Memory B cell (primary cell): Measurements from ENCODE around the gene TECTB.

Source experiments
- ATAC-seq: fragments of 150-1000 bp; cut with Tn5 transposase; 2 replicates; pipeline ENCODE4 v1.10.0; 2021; ENCODE audit warnings: low read depth, mild to moderate bottlenecking, moderate library complexity
- DNase-seq, 2 donors: peaks; one replicate each; pipeline ENCODE4 v3.0.0; 2022; ENCODE audit warnings: low spot score in 2 of 2
- H3K27ac Mint-ChIP-seq: one replicate; pipeline ENCODE4 v1.8.0; 2022; ENCODE audit warnings: mild to moderate bottlenecking, moderate library complexity, mixed read lengths
- H3K27me3 Mint-ChIP-seq: one replicate; pipeline ENCODE4 v1.8.0; 2022; ENCODE audit warnings: mixed read lengths
- H3K36me3 Mint-ChIP-seq: one replicate; pipeline ENCODE4 v1.8.0; 2022; ENCODE audit warnings: mild to moderate bottlenecking, mixed read lengths
- H3K4me1 Mint-ChIP-seq: one replicate; pipeline ENCODE4 v1.8.0; 2022; ENCODE audit warnings: mixed read lengths
- H3K4me3 Mint-ChIP-seq: one replicate; pipeline ENCODE4 v1.8.0; 2022; ENCODE audit warnings: mild to moderate bottlenecking, moderate library complexity, mixed read lengths
- H3K9me3 Mint-ChIP-seq: one replicate; pipeline ENCODE4 v1.8.0; 2022; ENCODE audit warnings: mixed read lengths

TECTB gene

DNA sequence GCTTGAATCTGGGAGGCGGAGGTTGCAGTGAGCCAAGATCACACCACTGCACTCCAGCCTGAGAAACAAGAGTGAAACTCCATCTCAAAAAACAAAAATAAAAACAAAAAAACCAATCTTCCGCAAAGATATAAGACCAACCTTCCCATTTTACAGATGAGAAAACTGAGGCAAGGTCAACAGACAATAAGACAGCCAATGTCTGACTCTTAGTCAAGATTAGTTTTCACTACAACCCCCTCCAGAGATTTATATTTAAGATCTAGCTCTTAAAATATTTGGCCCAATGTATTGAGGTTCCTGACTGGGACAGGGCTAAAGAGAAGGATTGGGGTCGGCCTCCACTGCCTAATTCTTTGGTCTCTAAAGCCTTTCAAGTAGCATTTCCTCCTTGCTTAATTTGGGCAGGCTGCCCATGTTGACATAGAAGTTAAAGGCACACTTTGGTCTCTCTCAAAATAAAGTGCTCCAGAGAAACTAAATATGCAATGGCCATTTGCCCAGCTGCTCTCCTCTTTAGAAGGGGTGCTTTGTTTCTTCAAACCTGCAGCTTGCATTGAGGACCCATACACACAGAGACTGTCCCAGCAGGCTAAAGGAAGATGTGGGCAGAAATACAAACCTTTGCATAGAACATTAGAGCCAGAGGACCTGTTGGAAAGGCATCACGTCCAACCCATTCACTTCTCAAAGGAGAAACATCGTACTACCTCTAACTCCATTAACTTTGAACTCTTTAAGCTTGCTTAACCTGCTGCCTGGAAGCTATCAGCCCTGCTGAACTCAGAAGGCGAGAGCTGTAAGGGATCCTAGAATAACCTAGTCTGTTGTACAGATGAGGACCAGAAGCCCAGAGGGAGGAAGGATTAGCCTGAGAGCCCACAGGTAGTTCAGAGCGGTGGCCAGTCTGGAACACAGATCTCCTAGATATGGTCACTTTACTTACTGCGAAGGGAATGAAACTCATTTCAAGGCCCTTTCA lies 3.9 kb downstream of the TECTB start:
- peaks cover under 1% of the 10 kb centered on the region for H3K9me3 Mint-ChIP-seq
- H3K4me1 Mint-ChIP-seq: no peaks in the 10 kb centered on the region
- ATAC-seq: no peak
- no peak overlapping the region for H3K4me3 Mint-ChIP-seq
- peaks cover 2% of the 10 kb centered on the region for H3K27me3 Mint-ChIP-seq
- DNase-seq: no peak
- no peak overlapping the region for H3K27ac Mint-ChIP-seq
- no peaks in the 10 kb centered on the region for H3K36me3 Mint-ChIP-seq

GRCh38 chr10:112287844-112288243 lies 4.6 kb downstream of the TECTB start:
- H3K27me3 Mint-ChIP-seq: peaks cover 4% of the 10 kb centered on the region
- H3K4me1 Mint-ChIP-seq: no peaks in the 10 kb centered on the region
- no peak for DNase-seq
- H3K27ac Mint-ChIP-seq: no peak overlapping the region
- H3K9me3 Mint-ChIP-seq: no peaks in the 10 kb centered on the region
- H3K36me3 Mint-ChIP-seq: no peaks in the 10 kb centered on the region
- no peak for ATAC-seq
- no peak overlapping the region for H3K4me3 Mint-ChIP-seq

- DNase-seq (no peak), ATAC-seq (no peak)
- H3K4me1 Mint-ChIP-seq: no peaks in the 10 kb centered on the region
- H3K27ac Mint-ChIP-seq: no peak overlapping the region
- H3K9me3 Mint-ChIP-seq: no peaks in the 10 kb centered on the region
- H3K27me3 Mint-ChIP-seq: peaks cover 6% of the 10 kb centered on the region
- H3K36me3 Mint-ChIP-seq: no peaks in the 10 kb centered on the region
- H3K4me3 Mint-ChIP-seq: no peak overlapping the region
Observed at GRCh38 chr10:112288486-112288885, 5.3 kb downstream of the TECTB start.

- Mint-ChIP-seq H3K27me3 (peaks cover 6% of the 10 kb centered on the region), H3K4me1 (no peaks in the 10 kb centered on the region), H3K36me3 (no peaks in the 10 kb centered on the region), H3K4me3 (no peak overlapping the region), H3K9me3 (no peaks in the 10 kb centered on the region), H3K27ac (no peak overlapping the region)
- no peak for ATAC-seq
- no peak for DNase-seq
Observed at GRCh38 chr10:112289373-112290053, 6.3 kb downstream of the TECTB start.

DNA sequence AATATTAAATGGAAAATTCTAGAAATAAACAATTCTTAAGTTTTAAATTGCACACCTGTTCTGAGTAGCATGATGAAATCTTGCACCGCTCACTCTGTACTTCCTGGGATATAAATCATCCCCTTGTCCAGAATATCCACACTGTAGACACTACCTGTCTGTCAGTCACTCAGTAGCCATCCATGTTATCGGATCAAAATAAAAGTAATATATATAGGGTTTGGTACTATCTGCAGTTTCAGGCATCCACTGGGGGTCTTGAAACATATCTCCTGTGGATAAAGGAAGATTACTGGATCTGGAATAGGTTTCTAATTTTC lies 6.8 kb downstream of the TECTB start:
- no peaks in the 10 kb centered on the region for H3K9me3 Mint-ChIP-seq
- H3K27me3 Mint-ChIP-seq: peaks cover 8% of the 10 kb centered on the region
- H3K27ac Mint-ChIP-seq: no peak overlapping the region
- DNase-seq: no peak
- ATAC-seq: no peak
- no peaks in the 10 kb centered on the region for H3K36me3 Mint-ChIP-seq
- no peak overlapping the region for H3K4me3 Mint-ChIP-seq
- no peaks in the 10 kb centered on the region for H3K4me1 Mint-ChIP-seq

GRCh38 chr10:112294169-112294568 lies 11.0 kb downstream of the TECTB start:
- no peaks in the 10 kb centered on the region for H3K36me3 Mint-ChIP-seq

DNA sequence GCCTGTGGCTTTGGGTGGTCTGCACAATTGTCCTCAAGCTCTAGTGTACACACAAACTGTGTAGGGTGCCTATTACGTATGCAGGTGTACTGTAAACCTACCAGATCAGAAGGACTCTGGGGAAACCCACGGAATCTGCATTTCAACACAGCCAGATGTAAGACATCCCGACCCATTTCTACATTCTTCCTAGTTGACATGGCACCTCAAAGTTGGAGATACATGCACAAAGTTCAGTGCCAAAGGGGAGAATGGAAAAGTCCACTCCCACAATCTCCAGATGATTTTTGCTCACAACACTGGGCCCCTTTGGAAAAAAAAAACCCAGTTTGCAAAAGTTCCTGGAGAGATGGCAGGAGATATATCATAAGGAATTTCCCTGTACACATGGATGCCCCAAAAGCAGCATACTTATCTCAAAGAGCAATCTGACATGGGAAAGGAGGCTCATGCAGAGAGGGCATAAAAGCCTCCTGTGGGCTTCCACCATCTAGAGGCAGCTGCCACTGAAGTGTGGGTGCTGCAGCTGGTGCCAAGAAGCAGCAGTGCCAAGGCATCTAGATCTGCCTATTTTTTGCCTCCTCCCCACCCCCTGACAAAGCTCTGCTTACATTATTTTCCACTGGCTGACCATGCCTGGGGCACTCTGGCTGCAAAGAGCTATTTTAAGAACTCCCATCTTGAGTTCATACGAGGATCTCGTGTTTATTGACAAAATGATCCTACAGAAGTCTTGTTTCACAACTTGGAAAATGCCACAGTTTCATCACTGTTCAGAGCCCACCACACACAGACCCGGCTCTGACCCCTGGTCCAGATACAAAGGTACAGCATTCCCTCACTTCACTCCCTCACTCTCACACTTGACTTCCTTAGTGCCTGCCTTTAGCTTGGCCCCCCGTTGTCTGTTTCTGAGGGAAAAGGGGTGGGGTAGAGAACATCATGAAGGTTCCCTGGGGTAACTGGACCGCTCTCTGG lies 12.9 kb downstream of the TECTB start:
- ATAC-seq: no peak
- no peak for DNase-seq
- Mint-ChIP-seq H3K27ac (no peak overlapping the region), H3K9me3 (no peaks in the 10 kb centered on the region), H3K36me3 (no peaks in the 10 kb centered on the region), H3K4me3 (no peak overlapping the region), H3K4me1 (no peaks in the 10 kb centered on the region), H3K27me3 (peaks cover 8% of the 10 kb centered on the region)

More at GRCh38 chr10:112294169-112294568, 11.0 kb downstream of the TECTB start:
- Mint-ChIP-seq H3K4me3 (no peak overlapping the region), H3K4me1 (no peaks in the 10 kb centered on the region), H3K27me3 (peaks cover 8% of the 10 kb centered on the region), H3K27ac (no peak overlapping the region), H3K9me3 (no peaks in the 10 kb centered on the region)
- ATAC-seq (no peak), DNase-seq (no peak)

DNA sequence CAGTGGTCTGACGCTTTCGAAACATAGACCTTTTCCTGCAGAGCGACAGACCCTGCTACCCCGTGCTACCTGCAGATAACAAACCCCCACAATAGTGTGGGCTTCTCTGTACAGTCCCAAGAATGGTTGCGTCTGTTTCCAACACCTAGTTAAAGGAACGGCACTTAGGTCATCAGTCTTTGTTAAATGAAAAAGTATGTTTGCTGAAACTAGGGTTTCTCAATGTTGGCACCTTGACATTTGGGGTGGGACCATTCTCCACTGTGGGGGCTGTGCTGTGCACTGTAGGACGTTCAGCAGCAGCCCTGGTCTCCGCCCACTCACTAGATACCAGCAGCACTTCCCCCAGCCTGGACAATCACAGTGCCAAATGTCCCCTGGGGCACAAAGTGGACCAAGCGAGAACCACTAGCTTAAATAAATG lies 13.7 kb downstream of the TECTB start:
- Mint-ChIP-seq H3K27ac (no peak overlapping the region), H3K9me3 (no peaks in the 10 kb centered on the region), H3K4me1 (no peaks in the 10 kb centered on the region), H3K4me3 (no peak overlapping the region), H3K36me3 (no peaks in the 10 kb centered on the region), H3K27me3 (peaks cover 8% of the 10 kb centered on the region)
- ATAC-seq (no peak), DNase-seq (no peak)

- Mint-ChIP-seq H3K9me3 (no peaks in the 10 kb centered on the region), H3K4me3 (no peak overlapping the region), H3K27ac (no peak overlapping the region), H3K4me1 (no peaks in the 10 kb centered on the region), H3K27me3 (peaks cover 4% of the 10 kb centered on the region), H3K36me3 (no peaks in the 10 kb centered on the region)
- DNase-seq (no peak), ATAC-seq (no peak)
Observed at GRCh38 chr10:112298581-112298980, 15.4 kb downstream of the TECTB start.

DNA sequence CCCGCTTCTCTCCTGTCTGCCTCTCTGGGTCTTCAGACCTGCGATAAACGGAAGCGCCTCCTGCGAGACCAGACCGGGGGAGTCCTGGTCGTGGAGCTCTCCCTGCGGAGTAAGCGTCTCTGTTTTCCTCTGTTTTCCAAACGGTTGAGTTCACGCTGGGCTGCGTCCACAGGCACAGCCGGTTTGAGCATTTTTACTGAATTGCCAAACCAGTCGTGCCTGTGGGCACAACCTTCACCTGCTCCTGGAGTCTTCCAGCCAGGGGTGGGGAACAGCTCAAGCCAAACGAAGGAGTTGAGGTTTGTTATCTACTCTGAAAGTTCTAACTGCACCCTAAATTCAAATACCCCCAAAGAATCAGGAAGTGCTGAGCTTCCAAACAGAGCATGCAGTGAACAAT lies 16.3 kb downstream of the TECTB start:
- ATAC-seq: no peak
- Mint-ChIP-seq H3K9me3 (no peaks in the 10 kb centered on the region), H3K4me3 (no peak overlapping the region), H3K27me3 (peaks cover 4% of the 10 kb centered on the region), H3K4me1 (no peaks in the 10 kb centered on the region), H3K27ac (no peak overlapping the region), H3K36me3 (no peaks in the 10 kb centered on the region)
- no peak for DNase-seq

DNA sequence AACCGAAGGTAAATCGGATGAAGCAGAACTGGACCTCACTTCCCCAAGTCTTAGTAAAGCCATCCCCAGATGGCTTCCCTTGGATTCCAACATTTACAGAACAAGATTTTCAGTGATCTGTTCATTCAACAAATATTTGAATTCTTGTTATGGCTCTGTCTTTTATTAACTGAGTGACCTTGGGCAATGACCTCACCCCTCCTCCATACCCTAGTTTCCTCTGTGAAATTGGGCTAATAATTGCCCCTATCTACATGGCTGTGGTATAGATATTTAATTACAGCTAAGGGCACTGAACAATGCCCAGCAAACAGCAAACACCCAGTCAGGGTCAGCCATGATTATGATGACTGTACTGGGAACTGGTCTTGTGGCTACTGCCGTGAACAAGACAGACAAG lies 19.1 kb downstream of the TECTB start:
- Mint-ChIP-seq H3K27me3 (peaks cover 4% of the 10 kb centered on the region), H3K36me3 (no peaks in the 10 kb centered on the region), H3K9me3 (no peaks in the 10 kb centered on the region), H3K4me3 (no peak overlapping the region), H3K4me1 (no peaks in the 10 kb centered on the region), H3K27ac (no peak overlapping the region)
- ATAC-seq (no peak), DNase-seq (no peak)

GRCh38 chr10:112303528-112303927 lies 20.3 kb downstream of the TECTB start:
- DNase-seq (no peak), ATAC-seq (no peak)
- no peaks in the 10 kb centered on the region for H3K36me3 Mint-ChIP-seq
- peaks cover 2% of the 10 kb centered on the region for H3K4me1 Mint-ChIP-seq
- peaks cover 4% of the 10 kb centered on the region for H3K27me3 Mint-ChIP-seq
- no peaks in the 10 kb centered on the region for H3K9me3 Mint-ChIP-seq
- no peak overlapping the region for H3K4me3 Mint-ChIP-seq
- H3K27ac Mint-ChIP-seq: no peak overlapping the region

- H3K4me3 Mint-ChIP-seq: no peak overlapping the region
- no peaks in the 10 kb centered on the region for H3K36me3 Mint-ChIP-seq
- ATAC-seq (no peak), DNase-seq (no peak)
- H3K9me3 Mint-ChIP-seq: no peaks in the 10 kb centered on the region
- H3K27ac Mint-ChIP-seq: no peak overlapping the region
- peaks cover 2% of the 10 kb centered on the region for H3K4me1 Mint-ChIP-seq
- peaks cover 4% of the 10 kb centered on the region for H3K27me3 Mint-ChIP-seq
Observed at GRCh38 chr10:112304267-112304859, 21.2 kb downstream of the TECTB start.
